Choroid plexus epithelial cell (primary cell): ENCODE measurements around the gene DGCR6L.
"Not testable (repeated sequence)": the region's sequence is repeated elsewhere in the genome, so short reads cannot be mapped to it uniquely, and the experiment has no call there.

Experiments used
- DNase-seq: peaks from one replicate; pipeline ENCODE4 v3.0.0-alpha.2; 2010; ENCODE audit warnings: low read depth
- H3K4me3 ChIP-seq: 2 replicates; pipeline ENCODE4 v1.5.1; 2011; ENCODE audit warnings: low read depth, mild to moderate bottlenecking, control low read depth, low read length, moderate library complexity
- CTCF ChIP-seq: conservative IDR thresholded peaks from 2 replicates; pipeline ENCODE4 v1.5.1; 2011; ENCODE audit warnings: low read depth, mild to moderate bottlenecking, control low read depth, inconsistent platforms, low read length, moderate library complexity

DGCR6L gene

DNA sequence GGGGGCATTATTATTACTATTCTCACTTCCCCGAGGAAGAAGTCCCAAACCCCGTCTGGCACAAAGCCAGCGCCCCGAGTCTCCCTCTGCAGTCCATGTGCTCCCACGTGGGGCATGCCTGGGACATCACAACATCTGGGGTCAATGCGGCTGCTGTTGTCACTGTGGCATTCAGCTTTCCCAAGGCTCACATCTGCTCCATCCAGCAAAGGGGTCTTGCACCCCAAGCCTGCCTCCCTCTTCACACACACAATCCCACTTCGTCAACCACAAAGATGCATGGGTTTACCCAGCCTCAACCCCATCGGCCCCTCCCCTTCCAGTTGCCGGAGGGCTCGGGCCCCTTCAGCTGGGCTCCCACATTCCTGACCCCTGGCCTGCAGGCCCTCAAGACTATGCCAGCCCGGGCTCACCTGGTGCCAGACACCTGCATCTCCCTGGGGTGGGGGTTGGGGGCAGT lies 28.2 kb downstream of the DGCR6L start:
- DNase-seq = no peak
- no peak for TF ChIP-seq CTCF
- H3K4me3 ChIP-seq = no peak overlapping the region

DNA sequence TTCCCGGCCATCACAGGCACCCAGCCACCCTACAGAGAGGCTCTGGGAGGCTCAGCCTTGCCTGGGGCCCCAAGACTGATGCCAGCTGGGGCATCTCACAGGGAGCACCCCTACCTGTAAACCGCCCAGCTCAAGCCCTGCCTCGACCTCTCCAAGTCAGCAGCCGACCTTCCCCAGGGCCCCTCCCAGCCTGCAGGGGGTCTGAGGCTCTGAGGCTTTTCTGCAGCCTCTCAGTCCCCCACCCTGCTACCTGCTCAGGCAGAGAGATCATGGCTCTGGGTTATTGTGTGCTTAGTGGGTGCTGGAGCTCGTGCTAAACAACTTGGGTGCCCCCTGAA lies 28.6 kb downstream of the DGCR6L start:
- no peak for TF ChIP-seq CTCF
- no peak for DNase-seq
- H3K4me3 ChIP-seq = no peak overlapping the region

GRCh38 chr22:20290578-20291248 lies 29.1 kb downstream of the DGCR6L start:
- no peak for TF ChIP-seq CTCF
- DNase-seq = no peak
- H3K4me3 ChIP-seq = no peak overlapping the region

DNA sequence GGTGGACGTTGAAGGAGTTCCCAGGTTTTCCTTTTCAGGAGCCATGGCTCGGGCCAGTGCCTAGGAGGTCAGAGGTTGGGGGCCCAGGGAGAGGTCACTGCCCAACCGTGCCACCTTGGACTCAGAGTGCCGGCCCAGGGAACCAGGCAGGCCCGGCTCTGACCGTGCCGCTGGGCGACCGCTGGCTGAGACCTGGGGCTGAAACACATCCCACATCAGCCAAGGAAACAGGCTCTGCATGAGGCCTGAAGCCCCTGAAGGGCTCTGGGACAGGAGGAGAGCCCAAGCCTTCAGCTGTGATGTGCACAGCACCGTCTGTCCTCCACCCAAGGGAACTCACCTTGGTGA lies 29.8 kb downstream of the DGCR6L start:
- TF ChIP-seq CTCF = no peak

GRCh38 chr22:20289182-20290044 lies 30.4 kb downstream of the DGCR6L start:
- not testable (repeated sequence) for DNase-seq, H3K4me3 ChIP-seq

More for the DNA sequence above, 29.8 kb downstream of the DGCR6L start:
- DNase-seq = no peak
- H3K4me3 ChIP-seq = no peak overlapping the region

DNA sequence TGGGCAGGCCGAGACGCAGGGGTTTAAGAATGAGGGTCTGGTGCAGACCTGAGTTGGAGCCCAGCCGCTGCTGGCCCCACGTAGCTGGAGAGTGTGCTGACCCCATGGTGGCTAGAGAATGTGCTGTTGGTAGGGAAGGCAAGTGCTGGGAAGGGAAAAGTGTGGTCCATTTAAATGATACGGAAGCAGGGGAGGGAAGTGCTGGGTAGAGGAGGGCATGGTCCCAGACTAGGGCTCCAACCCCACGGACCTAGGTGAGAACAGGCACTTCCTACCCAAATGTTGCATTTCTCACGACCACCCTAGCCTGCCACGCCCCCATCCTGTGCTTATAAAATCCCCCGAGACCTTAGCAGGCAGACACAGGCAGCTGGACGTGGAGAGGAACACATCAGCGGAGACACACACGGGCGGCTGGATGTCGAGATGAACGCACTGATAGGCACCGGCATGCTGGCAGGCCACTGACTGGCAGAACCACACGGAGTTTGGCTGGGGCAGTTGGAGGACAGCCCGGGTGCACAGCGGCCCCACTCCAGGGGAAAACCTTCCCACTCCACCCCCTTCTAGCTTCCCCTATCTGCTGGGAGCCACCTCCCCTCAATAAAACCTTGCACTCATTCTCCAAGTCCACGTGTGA lies 33.0 kb downstream of the DGCR6L start:
- not testable (repeated sequence) for H3K4me3 ChIP-seq, DNase-seq

DNA sequence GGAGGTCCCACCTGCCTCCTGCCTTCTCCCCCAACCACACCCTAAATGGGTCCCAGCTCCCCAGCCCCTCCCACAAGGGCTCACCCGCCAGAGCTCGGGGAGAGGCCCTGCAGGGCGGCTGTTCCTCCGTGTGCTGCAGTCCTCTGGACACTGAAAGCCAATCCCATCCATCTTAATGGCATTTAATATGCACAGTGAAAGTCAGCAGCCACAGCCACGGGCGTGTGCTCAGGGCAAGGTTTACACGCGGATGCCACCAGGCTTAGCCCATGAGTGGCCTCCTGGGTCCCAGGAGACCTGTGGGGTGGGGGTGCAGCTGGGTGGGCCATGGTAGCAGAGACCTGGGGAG lies 33.6 kb downstream of the DGCR6L start:
- not testable (repeated sequence) for DNase-seq, H3K4me3 ChIP-seq

- peak; percentile 43 for DNase-seq
- H3K4me3 ChIP-seq = not testable (repeated sequence)
- TF ChIP-seq CTCF = peak; percentile 80
These were observed 34.2 kb downstream of the DGCR6L start for GRCh38 chr22:20285473-20286311.
